Uterus (tissue), 2 donors: Measurements from ENCODE around the gene HSF5.

Experiments
- POLR2A ChIP-seq, 2 donors: fragments of 450-650 bp; IDR thresholded peaks; one replicate each; pipeline ENCODE4 v1.6.1; 2016; ENCODE audit warnings: antibody characterized with exemption in 2 of 2, mild to moderate bottlenecking in 1 of 2, moderate library complexity in 1 of 2
- TF ChIP-seq, protein P1 (sequence below), 4 experiments: fragments of 200-600 bp in 2 of 4; fragments of 450-650 bp in 2 of 4; sonication (generic) in 2 of 4; IDR thresholded peaks; one replicate each; pipeline ENCODE4 v1.5.1; 2016 to 2019; ENCODE audit warnings: antibody characterized with exemption in 4 of 4, mild to moderate bottlenecking in 2 of 4, moderate library complexity in 1 of 4

- TF ChIP-seq POLR2A (IDR thresholded peaks at IDR 0.05): no peak
- TF ChIP-seq, protein P1, sequence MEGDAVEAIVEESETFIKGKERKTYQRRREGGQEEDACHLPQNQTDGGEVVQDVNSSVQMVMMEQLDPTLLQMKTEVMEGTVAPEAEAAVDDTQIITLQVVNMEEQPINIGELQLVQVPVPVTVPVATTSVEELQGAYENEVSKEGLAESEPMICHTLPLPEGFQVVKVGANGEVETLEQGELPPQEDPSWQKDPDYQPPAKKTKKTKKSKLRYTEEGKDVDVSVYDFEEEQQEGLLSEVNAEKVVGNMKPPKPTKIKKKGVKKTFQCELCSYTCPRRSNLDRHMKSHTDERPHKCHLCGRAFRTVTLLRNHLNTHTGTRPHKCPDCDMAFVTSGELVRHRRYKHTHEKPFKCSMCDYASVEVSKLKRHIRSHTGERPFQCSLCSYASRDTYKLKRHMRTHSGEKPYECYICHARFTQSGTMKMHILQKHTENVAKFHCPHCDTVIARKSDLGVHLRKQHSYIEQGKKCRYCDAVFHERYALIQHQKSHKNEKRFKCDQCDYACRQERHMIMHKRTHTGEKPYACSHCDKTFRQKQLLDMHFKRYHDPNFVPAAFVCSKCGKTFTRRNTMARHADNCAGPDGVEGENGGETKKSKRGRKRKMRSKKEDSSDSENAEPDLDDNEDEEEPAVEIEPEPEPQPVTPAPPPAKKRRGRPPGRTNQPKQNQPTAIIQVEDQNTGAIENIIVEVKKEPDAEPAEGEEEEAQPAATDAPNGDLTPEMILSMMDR (IDR thresholded peaks at IDR 0.05): no peak
These were observed 99.7 kb downstream of the HSF5 start for GRCh38 chr17:58388302-58389190.
